Neutrophil (primary cell): ENCODE data around the gene HIGD1A.

ENCODE experiments used
- H3K27ac ChIP-seq: fragments of 200-600 bp; sonication (generic); 2 replicates; pipeline ENCODE4 v1.5.1; 2016; ENCODE audit warnings: mild to moderate bottlenecking, moderate library complexity
- H3K27me3 ChIP-seq: fragments of 200-600 bp; sonication (generic); 2 replicates; pipeline ENCODE4 v1.6.0; 2016; ENCODE audit warnings: mild to moderate bottlenecking
- H3K36me3 ChIP-seq: fragments of 200-600 bp; sonication (generic); 2 replicates; pipeline ENCODE4 v1.5.1; 2017
- H3K4me1 ChIP-seq, 2 experiments: fragments of 200-600 bp in 1 of 2; sonication (generic) in 1 of 2; 1 replicate in 1 of 2; 2 replicates in 1 of 2; pipeline versions ENCODE4 v1.5.1 to v1.6.1; 2013 to 2016; ENCODE audit warnings: low read depth in 1 of 2, low read length in 1 of 2, mild to moderate bottlenecking in 1 of 2, moderate library complexity in 1 of 2; ENCODE audit not compliant: control insufficient read depth in 1 of 2, insufficient read depth in 1 of 2
- H3K4me3 ChIP-seq, 2 experiments: fragments of 200-600 bp in 1 of 2; sonication (generic) in 1 of 2; 1 replicate in 1 of 2; 2 replicates in 1 of 2; pipeline ENCODE4 v1.5.1; 2013 to 2016; ENCODE audit warnings: low read depth in 1 of 2, low read length in 1 of 2, mild to moderate bottlenecking in 1 of 2, moderate library complexity in 1 of 2
- H3K9me3 ChIP-seq: fragments of 200-600 bp; sonication (generic); 2 replicates; pipeline ENCODE4 v1.5.1; 2016
- TF ChIP-seq, protein P1 (sequence below): fragments of 200-600 bp; sonication (generic); IDR thresholded peaks from 2 replicates; pipeline ENCODE4 v1.5.1; 2016; ENCODE audit warnings: antibody characterized with exemption

The HIGD1A gene

DNA sequence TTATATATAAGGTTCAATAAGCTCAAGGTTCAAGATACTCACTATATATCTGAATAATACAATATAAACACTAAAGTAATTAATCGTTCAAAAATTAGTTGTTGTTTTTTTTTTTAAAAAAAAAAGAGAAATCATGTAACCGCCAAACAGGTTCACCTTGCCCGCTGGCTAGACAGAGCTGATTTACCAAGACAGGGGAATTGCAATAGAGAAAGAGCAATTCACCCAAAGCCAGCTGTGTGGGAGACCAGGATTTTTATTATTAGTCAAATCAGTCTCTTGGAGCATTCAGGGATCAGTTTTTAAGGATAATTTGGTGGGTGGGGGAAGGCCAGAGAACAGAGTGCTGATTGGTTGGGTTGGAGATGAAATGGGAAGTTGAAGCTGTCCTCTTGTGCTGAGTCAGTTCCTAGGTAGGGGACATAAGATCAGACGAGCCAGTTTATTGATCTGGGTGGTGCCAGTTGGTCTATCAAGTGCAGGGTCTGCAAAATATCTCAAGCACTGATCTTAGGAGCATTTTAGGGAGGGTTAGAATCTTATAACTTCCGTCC, 7.9 kb downstream of the HIGD1A start:
- H3K4me1 ChIP-seq: no peaks in the 10 kb centered on the region
- H3K27ac ChIP-seq: no peak overlapping the region
- no peak overlapping the region for H3K4me3 ChIP-seq
- TF ChIP-seq, protein P1, sequence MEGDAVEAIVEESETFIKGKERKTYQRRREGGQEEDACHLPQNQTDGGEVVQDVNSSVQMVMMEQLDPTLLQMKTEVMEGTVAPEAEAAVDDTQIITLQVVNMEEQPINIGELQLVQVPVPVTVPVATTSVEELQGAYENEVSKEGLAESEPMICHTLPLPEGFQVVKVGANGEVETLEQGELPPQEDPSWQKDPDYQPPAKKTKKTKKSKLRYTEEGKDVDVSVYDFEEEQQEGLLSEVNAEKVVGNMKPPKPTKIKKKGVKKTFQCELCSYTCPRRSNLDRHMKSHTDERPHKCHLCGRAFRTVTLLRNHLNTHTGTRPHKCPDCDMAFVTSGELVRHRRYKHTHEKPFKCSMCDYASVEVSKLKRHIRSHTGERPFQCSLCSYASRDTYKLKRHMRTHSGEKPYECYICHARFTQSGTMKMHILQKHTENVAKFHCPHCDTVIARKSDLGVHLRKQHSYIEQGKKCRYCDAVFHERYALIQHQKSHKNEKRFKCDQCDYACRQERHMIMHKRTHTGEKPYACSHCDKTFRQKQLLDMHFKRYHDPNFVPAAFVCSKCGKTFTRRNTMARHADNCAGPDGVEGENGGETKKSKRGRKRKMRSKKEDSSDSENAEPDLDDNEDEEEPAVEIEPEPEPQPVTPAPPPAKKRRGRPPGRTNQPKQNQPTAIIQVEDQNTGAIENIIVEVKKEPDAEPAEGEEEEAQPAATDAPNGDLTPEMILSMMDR: no peak
- H3K9me3 ChIP-seq: no peaks in the 10 kb centered on the region
- H3K27me3 ChIP-seq: no peaks in the 10 kb centered on the region
- H3K36me3 ChIP-seq: peaks cover 17% of the 10 kb centered on the region

DNA sequence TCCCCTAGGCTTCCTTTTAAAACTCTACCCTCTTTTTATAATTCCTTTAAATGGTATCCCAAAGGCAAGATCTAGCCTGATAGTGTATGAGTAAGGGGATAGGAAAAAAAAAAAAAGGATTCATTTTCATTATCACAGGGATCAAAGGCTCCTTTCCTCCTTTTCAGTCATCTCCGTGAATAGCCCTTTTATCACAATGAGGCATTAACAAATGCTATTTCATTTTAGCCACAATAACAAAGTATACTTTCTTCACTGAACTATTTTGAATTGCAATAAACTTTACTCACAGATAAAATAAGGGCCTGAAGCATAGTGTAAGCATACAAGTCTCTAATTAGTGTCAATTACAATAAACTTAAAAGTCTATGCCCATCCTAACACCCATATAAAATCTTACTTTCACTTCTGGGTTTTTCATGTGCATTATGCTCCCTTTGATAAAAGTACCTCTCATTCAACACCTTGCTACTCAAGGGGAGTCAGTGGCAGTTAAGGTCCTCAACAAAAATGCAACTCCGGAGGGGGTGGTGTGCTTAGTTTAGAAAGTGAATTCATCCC, 8.6 kb downstream of the HIGD1A start:
- H3K4me1 ChIP-seq: no peaks in the 10 kb centered on the region
- H3K27ac ChIP-seq: no peak overlapping the region
- H3K4me3 ChIP-seq: no peak overlapping the region
- TF ChIP-seq, protein P1: no peak
- peaks cover 20% of the 10 kb centered on the region for H3K36me3 ChIP-seq
- H3K9me3 ChIP-seq: no peaks in the 10 kb centered on the region
- no peaks in the 10 kb centered on the region for H3K27me3 ChIP-seq

DNA sequence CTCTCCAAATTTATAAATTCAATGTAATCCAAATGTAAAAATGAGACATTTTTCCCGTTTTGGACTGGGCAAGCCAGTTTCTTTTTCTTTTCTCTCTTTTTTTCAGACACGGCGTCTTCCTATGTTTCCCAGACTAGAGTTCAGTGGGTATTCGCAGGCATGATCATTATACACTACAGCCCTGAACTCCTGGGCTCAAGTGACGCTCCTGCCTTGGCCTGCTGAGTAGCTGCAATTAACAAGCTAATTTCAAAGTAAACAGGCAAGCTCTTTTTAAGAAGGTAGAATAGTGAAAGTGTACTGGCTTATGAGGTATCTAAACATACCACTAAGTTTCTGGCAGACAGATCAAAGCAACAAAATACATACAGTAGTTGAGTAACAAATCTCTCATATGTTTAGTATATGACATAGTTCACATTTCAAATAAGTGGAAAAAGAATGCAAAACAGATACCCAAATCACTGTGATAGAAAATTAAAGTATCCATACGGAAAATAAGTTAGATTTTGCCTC, 13.5 kb downstream of the HIGD1A start:
- H3K27me3 ChIP-seq: no peaks in the 10 kb centered on the region
- H3K9me3 ChIP-seq: no peaks in the 10 kb centered on the region
- no peak overlapping the region for H3K4me3 ChIP-seq
- H3K36me3 ChIP-seq: peaks cover 20% of the 10 kb centered on the region
- no peaks in the 10 kb centered on the region for H3K4me1 ChIP-seq
- TF ChIP-seq, protein P1: no peak
- no peak overlapping the region for H3K27ac ChIP-seq

DNA sequence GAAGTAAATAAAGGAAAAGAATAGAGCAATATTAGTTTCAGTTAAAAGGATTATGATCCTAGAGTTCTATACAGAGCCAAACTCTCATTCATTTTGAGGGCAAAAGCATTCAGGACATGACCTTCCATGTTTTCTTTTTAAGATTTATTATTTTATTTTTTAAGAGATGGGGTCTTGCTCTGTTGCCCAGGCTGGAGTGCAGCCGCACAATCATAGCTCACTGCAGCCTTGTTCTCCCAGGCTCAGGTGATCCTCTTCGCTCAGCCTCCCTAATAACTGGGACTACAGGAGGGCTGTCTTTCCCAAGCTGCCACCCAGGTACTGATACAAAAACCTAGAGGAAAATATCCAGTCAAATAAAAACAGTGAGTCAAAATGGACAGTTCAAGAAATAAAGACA, 17.7 kb downstream of the HIGD1A start:
- TF ChIP-seq, protein P1: no peak

DNA sequence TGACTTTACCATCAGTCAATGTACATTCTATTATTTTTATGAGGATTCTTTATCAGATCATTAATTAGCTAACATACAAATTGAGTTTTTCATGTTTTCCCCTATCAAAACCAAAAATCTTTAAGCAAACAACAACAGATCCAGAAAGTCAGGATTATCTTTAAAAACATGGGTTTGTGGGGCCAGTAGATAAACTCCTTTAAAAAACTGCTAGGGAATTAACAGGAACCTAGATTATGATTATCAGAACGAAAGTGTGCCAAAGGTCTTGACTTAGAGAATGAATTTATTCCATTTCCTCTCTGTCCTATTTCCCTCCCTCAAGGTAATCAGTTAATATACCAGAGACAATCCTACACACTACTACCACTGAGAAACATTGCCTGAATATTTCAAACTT, 18.1 kb downstream of the HIGD1A start:
- Histone ChIP-seq H3K4me3 (no peak overlapping the region), H3K27me3 (no peaks in the 10 kb centered on the region), H3K9me3 (no peaks in the 10 kb centered on the region), H3K27ac (no peak overlapping the region), H3K36me3 (peaks cover 10% of the 10 kb centered on the region), H3K4me1 (no peaks in the 10 kb centered on the region)
- TF ChIP-seq, protein P1: no peak

More for the DNA sequence above, 17.7 kb downstream of the HIGD1A start:
- Histone ChIP-seq H3K36me3 (peaks cover 14% of the 10 kb centered on the region), H3K27me3 (no peaks in the 10 kb centered on the region), H3K9me3 (no peaks in the 10 kb centered on the region), H3K27ac (no peak overlapping the region), H3K4me1 (no peaks in the 10 kb centered on the region), H3K4me3 (no peak overlapping the region)
